NCI-H748 (cell line): Measurements from ENCODE around the gene NAA20.

Source experiments
- DNase-seq: peaks from one replicate; lab custom pipeline; 2025; ENCODE audit not compliant: unreplicated experiment; lab: John Stamatoyannopoulos, UW

NAA20 gene

DNA sequence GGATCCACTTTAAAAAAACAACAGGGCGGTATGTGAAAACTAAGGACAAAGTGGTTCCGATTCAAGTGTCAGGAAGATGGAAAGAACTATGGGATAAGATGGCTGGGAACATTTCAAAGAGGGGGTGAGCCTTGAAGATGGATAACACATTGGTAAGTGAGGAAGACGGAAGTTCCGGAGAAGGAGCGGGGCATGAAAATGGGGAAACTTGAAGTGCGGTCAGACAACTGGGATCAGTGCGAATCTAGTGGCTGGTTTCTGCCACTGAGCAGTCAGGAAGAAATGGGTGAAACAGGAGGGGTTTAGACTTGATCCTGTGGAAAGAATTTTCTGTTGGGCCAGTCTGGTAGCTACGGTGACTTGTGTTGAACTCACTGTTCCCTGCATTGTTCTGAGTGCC lies 1.2 kb downstream of the NAA20 start:
- no peak for DNase-seq

DNA sequence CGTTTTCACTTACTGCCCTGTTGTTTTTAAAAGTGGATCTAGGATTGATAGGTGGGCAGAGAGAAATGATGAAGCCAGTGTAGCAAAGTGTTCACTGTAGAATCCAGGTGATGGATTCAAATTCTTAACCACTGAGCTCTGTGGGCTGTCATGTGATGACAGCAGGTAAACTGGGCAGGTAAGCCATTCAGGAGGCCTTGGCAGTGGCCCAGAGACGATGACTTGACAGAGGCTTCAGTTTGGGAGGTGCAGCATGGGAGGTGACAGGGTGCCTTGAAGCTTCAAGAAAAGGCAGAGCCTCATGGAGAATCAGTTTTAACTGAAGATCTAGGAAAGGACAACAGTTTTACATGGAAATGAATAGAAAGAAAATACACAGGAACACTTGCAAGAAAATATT lies 2.0 kb downstream of the NAA20 start:
- DNase-seq, result no peak

DNA sequence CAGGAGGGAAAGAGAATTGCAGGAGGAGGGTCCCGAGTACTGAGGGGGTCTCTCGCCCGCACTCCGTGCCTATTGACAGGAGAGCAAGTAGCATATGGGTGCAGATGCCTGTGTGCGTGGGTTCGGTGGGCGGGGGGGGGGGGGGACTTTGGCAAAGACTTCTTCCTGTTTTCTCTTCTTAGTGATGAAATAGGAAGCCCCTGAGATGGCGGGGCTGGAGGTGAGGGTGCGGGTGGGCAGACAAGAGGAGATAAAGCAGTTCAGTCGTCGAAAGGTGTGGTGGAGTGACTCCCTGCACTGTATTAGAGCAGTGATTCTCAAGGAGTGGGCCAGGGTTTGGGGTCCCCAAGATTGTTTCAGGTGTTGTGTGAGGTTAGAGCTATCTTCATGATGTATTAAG lies 3.7 kb downstream of the NAA20 start:
- no peak for DNase-seq

DNA sequence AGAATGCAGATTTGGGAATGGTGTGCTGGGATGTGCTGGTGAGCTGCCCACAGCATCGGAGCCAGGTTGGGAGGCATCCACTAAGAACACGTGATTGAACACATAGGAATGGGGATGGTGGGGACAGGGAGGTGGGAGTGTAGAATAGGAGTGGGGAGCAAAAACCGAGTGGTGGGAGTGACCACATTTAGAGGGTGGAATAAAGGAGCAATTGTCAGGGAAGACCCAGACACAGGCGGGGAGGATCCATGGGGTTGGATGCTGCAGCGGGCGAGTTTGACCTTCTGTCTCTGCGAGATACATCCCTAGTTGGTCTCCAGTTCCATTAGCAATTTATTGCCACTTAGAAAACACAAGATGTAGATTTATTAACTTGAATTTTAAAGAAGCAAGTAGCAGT lies 4.7 kb downstream of the NAA20 start:
- DNase-seq, result no peak

DNA sequence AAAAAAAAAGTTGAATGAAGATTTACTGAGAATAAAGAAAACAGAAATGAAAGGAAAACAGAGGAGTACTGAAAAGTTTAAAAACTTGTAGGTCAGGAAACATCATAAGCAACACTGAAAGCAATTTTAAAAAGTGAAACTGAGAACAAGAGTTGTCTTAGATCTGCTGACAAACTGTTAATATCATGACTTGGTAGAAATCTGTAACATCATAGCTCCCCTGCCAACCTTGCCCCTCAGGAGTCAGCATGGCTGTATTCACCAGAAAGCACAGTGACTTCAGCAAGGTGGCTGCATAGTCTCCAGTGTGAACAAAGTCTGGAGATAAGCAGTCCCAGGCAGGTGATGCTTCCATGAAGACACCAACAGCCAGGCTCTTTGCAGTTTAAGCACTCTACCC lies 5.3 kb downstream of the NAA20 start:
- no peak for DNase-seq

DNA sequence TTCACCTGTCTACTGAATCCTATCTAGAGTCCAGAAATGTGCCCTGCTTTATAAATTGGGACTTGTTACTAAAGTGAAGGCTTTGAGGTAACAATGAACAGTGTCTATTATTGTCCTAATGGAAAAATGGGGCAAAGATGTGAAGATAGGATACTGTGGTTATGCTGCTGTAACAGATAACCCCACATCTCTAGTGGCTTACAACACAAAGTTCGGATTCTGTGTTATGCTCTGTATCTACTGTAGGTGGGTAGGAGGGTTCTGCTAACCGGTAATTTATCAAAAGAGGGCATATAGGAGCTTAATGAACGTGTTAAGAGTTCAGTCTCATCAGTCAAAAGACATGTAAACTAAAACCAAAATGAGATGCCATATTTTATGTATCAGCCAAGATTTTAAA lies 6.2 kb downstream of the NAA20 start:
- DNase-seq, result no peak

DNA sequence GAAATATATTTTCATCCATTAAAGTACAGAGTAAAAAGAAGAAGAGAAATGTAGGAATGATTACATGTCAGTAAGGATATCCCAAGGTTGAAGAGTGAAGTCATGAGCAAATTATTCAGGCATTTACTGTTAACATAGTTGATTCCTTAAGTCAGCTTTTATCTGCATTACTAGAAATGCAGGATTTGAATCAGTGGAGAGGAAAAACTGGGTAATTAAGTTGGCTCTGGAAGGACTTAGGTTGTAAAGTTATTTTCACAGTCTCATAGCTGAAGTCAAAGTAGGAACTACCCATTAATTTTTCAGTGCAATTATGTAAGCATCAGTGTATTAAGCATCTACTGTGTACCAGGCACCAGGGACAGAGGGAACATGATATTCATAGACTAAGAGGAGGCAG lies 7.8 kb downstream of the NAA20 start:
- no peak for DNase-seq

DNA sequence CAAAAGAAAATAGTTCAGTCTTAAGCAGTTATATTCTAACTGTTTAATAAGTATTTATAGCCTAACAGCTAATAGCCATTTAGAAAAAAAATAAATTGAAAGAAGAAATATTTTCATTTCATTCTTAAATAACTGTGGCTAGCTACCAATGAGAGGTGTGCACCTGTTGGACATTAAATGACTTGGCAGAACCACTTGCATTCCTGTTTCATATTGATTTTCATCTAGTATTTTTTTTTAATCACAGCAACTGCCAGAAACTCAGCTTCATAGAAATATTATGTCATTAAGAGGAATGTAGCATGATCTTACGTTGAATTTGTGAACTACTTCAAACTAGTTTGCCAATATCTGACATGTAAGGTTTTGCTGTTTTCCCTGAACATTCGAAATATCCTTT lies 10.1 kb downstream of the NAA20 start:
- no peak for DNase-seq

DNA sequence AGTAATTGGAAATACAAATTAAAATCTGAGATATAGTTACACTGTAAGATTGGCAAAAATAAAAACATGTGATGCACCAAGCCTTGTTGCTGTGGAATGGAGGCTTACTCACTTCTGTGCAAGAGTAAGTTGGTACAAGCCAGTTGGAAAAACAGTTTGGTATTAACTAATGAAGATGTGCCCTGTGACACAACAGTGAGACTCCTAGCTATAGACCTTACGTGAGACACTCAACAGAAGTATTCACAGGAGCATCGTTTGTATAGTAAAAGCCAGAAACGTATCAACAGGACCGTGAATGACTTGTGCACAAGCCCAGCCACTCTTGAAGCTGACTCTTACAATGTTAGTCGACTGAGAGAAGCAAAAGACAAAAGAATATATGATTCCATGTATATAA lies 14.6 kb downstream of the NAA20 start:
- no peak for DNase-seq

DNA sequence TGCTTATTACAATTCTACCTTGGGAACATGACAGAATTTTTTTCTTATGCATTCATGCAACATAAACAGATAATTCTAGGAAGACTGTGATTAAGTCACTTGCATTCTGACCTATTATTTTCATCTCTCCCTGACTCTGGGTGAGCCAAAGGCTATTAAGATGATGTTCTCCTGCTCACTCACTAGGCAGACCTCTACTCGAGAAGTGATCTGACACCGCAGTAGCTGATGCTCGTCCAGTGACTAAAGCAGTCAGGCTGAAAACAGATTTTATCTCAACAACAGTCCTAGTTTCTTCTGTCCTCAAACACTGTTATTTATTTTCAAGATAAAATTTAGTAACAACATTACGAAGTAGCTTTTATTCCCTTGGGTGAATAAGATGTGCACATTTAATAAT lies 17.3 kb downstream of the NAA20 start:
- no peak for DNase-seq

DNA sequence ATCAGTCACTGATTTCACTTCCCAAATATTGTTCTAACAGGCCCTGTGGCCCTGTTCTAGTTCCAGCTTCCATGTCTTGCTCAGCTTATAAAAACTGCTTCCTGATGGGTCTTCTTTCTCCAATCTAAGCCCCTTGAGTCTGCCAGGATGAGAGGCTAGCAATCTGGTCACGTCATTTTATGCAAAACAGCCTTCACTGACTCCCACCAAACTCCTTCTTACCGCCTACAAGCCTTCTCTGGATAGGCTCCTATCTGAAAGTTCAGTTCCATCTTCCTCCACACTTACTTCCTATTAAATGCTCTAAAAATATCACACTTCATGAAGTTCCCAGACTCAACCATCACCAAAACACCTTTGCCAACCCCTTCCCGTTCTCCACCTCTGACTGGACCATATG lies 19.6 kb downstream of the NAA20 start:
- DNase-seq, result no peak

DNA sequence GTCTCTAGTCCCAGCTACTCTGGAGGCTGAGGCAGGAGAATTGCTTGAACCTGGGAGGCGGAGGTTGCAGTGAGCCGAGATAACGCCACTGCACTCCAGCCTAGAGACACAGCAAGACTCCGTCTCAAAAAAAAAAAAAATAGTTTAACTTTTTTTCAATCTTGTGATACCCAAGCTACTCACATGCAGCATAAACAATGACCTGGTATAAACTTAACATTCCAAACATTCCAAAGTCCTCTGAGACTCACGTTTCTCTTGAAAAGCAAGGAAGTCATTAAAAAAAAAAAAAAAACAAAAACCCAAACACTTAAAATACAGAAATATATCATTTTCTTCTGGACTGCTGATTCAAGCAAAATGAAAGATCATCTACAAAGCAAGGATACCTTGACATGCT lies 20.8 kb downstream of the NAA20 start:
- no peak for DNase-seq

DNA sequence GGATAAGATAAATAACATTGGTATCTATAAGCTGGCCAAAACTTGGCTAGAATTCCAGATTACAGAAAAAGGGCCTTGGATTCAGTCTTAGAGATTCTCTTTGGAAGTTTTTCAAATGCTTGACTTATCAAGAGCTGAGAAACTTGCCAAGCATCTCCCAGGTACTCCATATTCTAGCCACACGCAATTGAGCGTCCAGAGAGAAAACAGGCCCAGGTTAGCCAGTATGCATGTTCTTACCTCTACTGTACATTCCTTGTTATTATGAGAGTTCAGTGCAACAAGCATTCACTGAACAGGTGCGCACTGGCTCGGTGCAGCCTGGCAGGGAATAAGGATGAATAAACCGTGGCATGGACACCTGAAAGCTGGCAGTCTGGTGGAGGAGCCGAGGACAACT lies 21.4 kb downstream of the NAA20 start:
- DNase-seq, result no peak

DNA sequence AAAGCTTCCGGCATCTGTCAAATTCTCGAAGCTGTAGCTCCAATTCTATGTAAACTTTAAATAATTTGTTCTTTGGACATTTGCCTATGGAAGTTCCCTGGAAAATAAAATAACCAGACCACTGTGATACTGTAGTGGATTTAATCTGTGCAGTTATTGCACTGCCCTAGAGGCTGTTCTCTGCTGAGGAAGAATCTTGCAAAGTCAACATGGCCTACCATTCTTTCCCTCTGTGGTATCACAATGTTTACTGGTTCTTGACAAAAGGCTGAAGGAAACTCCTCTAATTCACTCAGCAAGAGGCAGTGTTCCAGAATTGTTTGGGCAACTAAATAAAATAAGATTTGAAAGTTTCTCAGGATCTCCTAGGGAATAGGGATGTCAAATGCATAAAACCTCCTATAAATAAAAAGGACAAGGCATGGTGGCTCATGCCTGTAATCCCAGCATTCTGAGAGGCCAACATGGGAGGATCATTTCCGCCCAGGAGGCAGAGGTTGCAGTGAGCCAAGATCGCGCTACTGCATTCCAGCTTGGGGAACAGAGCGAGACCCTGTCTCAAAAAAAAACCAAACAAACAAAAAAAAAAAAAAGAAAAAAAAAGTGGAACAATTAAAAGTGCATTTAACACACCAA lies 22.7 kb downstream of the NAA20 start:
- DNase-seq, result no peak

DNA sequence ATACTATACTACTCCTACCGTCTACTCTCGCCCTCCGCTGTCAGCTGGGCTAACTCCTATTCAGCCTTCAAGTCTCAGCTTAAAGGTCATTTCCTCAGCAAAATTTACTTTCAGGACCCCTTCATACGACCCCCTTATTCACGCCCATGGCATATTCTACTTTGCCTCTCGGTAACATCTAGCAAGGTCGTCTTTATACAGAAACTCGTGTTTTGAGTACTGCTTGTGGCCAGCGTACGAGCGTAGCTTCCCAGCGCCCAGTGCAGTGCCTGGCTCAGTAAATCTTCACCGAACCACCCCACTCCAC lies 34.6 kb downstream of the NAA20 start:
- no peak for DNase-seq

DNA sequence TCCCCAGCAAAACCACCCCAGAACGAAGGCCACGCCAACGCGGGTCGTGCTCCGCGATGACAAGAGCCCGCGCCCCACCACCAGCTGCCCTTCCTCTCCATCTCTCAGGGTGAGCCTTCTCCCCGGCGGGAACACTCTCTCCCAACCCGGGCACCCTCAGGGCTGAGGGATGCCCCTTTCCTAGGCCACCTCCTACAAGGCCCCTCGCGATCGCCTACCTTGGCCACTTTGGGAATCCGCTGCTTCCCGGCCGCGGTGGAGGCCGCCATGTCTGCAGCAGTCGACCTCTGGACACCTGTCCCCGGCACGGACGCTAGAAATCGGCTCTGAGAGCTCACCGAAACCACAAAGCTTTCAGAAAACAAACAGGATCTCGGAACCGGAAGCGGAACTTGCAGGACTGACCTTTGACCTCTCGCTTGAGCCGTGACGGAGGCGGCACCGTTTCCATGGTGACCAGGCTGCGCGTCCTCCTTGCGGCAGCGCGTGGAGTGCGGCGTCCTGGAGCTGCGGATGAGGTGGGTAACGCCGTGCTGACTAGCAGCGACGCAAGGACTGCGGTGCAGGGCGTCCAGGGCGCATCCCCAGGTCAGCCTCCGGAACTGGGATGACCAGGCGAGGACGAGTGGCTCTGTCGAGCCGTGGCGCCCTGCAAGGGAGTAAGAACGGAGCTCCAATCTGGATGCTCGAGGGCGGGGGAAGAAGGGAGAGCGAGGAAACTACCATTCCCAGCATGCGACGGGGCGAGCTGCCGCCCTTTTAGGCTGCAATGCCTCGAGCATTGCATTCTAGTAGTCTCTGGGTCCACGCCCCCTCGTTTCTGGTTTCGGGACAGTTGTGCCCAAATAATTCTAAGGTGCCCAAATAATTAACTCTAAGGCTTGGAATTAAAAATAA lies 35.2 kb downstream of the NAA20 start, which contains the start of the genes CFAP61 and CRNKL1:
Gene CFAP61, plus strand, starts transcription at position 459 of the 897 bp plus-strand sequence. CDS start 4,122 bp downstream, outside the sequence.
Gene CRNKL1, minus strand, starts transcription at position 393 of the 897 bp plus-strand sequence. Its CDS starts 124 bp downstream, at position 269.
- peak; percentile 100 for DNase-seq

DNA sequence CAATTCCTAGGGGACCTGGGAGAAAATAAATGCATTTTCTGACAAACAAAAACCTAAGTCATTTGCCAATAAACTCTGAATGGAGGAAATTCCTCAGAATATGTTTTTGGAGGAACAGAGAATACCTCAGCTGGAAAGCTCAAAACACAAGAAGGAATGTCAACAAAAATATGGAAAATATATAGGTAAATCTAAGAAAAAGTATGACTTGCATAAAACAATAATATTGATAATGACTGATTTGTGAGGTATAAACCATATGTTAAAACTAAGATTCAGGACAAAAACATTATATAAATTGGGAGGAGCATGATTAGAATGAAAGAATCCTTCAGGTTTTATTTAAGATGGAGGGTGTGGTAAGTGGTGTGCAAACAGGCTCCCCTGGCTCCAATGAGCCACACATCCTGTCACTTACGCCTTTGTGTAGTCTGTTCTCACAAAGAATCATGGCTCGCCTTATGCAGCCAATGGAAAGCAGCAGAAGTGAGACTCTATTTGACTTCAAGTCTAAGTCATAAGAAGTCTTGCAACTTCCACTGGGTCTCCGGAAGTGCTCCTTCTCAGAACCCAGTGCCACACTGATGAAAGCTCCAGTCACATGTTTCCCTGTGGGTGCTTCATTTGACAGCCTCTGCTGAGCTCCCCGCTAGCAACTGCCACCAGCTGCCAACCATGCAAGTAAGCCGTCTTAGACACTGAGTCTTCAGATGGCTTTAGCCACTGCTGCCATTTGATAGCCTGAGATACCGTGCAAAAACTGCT lies 43.3 kb downstream of the NAA20 start:
- peak; percentile 72 for DNase-seq

DNA sequence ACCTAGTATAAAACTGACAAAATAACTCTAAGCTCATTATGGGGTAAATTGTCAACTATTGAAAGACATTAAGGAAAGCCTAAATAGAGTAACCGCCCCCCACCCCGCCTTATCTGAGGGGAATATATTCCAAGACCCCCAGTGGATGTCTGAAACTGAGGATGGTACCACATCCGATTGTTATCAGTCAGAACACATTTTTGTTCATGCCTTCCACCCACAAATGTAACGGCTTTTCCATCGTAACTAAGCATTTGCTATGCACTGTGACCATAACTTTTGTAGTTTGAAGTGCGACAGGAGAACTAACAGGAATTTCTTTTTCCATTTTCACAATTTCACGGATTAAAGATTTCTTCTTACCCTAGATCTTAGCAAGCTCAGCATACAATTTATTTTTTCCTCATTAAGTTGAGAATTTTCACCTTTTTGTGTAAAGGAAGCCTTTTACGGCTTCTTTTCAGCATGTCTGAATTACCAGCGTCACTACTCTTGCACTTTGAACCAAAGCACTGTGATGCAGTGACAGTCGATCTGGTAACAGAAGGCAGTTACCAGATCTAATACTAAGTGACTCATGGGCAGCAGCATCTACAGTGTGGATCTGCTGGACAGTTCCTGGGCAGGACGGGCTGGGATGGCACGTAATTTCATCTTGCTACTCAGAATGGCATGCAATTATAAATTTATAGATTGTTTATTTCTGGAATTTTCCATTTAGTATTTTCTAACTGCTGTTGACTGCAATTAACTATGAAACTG lies 47.0 kb downstream of the NAA20 start:
- DNase-seq, result no peak

DNA sequence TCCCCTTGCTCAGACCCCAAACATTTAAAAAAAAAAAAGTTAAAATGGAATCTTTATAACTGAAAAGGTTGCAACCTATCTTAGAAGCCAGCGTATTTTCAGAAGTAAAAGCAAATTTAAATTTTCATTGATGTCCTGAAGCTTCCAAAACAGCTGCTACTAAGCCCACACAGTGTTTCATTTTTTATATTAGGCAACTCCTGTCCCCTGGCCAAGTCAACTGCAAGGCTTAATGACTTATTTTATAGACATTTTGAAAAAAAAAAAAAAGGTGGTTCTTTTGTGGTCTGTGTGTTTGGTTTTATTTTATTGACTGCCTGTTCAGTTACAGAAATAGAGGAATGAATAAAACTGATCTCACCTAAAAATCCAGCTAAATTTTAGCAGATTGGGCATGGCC lies 48.2 kb downstream of the NAA20 start:
- DNase-seq, result no peak

DNA sequence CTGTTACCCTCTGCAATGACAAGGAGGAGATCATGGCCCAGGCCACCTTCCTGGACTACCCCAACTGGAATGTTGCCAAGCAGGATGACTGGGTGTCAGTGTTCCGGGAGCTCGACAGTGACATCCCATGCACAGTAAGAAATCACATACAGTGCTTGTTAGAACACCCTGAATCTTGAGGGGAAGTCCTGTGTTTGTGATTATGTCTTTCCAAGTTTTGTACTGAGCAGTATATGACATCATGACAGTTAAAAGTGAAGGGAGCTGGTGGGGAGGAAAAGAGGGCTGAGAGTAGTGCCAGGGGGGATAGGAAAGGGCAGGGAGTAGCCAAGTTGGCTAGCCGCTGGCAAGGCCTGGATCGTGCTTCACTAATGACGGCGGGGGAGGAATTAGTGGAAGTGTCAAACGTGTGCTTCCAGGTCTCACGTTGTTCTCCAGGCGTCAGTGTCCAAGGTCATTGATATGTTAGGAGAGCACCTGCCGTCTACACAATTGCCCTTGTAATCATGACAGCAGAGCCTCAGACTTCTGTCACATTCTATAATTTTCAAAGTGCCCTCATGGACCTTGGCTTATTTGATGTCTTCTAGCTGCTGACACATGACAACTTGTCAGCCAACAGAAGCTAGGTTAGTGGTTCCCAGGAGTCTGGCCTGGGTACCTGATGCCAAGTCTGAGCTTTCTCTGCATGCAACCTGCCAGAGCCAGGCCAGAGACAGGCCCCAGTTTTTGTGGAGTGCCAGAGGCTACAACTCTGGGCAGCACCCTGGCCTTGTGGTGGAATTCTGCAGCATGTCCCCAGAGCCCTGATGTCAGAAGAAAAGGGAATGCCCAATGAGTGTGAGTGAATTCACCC lies 53.9 kb downstream of the NAA20 start:
- no peak for DNase-seq
